ENCODE measurements around the gene DLG5.

Gene DLG5

DNA sequence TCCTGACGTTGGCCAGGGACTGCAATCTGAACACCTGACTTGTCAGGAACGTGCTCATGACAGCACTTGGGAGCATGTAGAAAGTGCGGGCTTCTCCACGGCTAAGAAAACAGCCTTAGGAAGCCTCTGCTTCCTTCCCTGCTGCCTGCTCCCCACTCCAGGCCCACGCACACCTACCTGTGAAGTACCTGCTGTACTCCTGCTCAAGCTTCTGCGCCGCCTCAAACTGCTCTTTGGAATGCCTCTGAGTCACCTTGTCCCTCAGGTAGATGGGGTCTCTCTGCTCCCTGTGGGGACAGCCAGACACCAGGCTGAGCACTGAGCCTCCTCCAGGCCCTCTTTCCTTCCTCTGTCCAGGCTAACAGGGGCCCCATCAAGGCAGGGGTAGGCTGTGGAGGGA lies 132.7 kb downstream of the DLG5 start:
- Histone ChIP-seq H3K9me2 (replicated peaks; ENCODE audit: low read depth, low read length) (no peaks in the 10 kb centered on the region), H4K20me1 (ENCODE audit: insufficient read depth, low read length, poor library complexity, severe bottlenecking) (no peaks in the 10 kb centered on the region), H3K9me3 (ENCODE audit: insufficient read depth, low read depth, low read length) (no peaks in the 10 kb centered on the region), H3K9ac (ENCODE audit: low read depth, low read length, poor library complexity, severe bottlenecking) (no peak overlapping the region), H3F3A (ENCODE audit: low read depth) (no peaks in the 10 kb centered on the region), H3K4me2 (ENCODE audit: low read depth, low read length, poor library complexity, severe bottlenecking) (no peak overlapping the region), H3K4me3 (ENCODE audit: low read length, poor library complexity, severe bottlenecking) (no peak overlapping the region), H2AFZ (ENCODE audit: low read length) (no peak overlapping the region), H3K4me1 (ENCODE audit: insufficient read depth, low read length, poor library complexity, severe bottlenecking) (no peaks in the 10 kb centered on the region), H3K36me3 (ENCODE audit: insufficient read depth, low read length) (peaks cover 59% of the 10 kb centered on the region; the same call in 1 of the 2 replicates), H3K79me2 (ENCODE audit: insufficient read depth, low read length) (no peaks in the 10 kb centered on the region), H3K27me3 (ENCODE audit: insufficient read depth, low read length, poor library complexity, severe bottlenecking) (no peaks in the 10 kb centered on the region)
- TF ChIP-seq EZH2phosphoT487 (IDR thresholded peaks at IDR 0.05; ENCODE audit: borderline replicate concordance): no peak
- TF ChIP-seq, protein P1, sequence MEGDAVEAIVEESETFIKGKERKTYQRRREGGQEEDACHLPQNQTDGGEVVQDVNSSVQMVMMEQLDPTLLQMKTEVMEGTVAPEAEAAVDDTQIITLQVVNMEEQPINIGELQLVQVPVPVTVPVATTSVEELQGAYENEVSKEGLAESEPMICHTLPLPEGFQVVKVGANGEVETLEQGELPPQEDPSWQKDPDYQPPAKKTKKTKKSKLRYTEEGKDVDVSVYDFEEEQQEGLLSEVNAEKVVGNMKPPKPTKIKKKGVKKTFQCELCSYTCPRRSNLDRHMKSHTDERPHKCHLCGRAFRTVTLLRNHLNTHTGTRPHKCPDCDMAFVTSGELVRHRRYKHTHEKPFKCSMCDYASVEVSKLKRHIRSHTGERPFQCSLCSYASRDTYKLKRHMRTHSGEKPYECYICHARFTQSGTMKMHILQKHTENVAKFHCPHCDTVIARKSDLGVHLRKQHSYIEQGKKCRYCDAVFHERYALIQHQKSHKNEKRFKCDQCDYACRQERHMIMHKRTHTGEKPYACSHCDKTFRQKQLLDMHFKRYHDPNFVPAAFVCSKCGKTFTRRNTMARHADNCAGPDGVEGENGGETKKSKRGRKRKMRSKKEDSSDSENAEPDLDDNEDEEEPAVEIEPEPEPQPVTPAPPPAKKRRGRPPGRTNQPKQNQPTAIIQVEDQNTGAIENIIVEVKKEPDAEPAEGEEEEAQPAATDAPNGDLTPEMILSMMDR (conservative IDR thresholded peaks at IDR 0.05; ENCODE audit: low read length): no peak

DNA sequence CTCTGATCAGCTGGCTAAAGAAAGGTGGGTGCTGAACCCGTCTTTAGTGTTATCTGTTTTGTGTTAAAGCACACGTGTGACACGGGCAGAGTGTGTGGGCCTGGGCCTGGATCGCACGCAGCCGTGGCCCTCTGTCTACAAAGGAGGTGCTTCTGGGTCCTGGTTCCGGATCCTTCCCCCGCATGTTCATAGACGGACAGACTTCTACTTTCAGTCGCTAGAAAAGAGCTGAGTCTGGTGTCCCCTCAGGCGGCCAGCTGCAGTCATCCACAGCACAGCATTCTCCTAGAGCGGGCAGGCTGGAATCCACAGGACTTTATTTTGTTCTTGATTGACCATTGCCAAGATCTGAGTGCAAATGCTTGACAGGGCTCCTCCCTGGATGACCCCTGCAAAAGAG lies 134.4 kb downstream of the DLG5 start:
- Histone ChIP-seq H2AFZ (ENCODE audit: low read length) (no peak overlapping the region), H3K9ac (ENCODE audit: low read depth, low read length, poor library complexity, severe bottlenecking) (no peak overlapping the region), H3K27me3 (ENCODE audit: insufficient read depth, low read length, poor library complexity, severe bottlenecking) (no peaks in the 10 kb centered on the region), H3K4me3 (ENCODE audit: low read length, poor library complexity, severe bottlenecking) (no peak overlapping the region), H3K9me2 (replicated peaks; ENCODE audit: low read depth, low read length) (no peaks in the 10 kb centered on the region), H3K9me3 (ENCODE audit: insufficient read depth, low read depth, low read length) (no peaks in the 10 kb centered on the region), H3K36me3 (ENCODE audit: insufficient read depth, low read length) (peaks cover 54% of the 10 kb centered on the region; the same call in 1 of the 2 replicates), H3K79me2 (ENCODE audit: insufficient read depth, low read length) (no peaks in the 10 kb centered on the region), H3F3A (ENCODE audit: low read depth) (no peaks in the 10 kb centered on the region), H4K20me1 (ENCODE audit: insufficient read depth, low read length, poor library complexity, severe bottlenecking) (no peaks in the 10 kb centered on the region), H3K4me1 (ENCODE audit: insufficient read depth, low read length, poor library complexity, severe bottlenecking) (no peaks in the 10 kb centered on the region), H3K4me2 (ENCODE audit: low read depth, low read length, poor library complexity, severe bottlenecking) (no peak overlapping the region)
- TF ChIP-seq, protein P1 (conservative IDR thresholded peaks at IDR 0.05; ENCODE audit: low read length): no peak
- no peak for TF ChIP-seq EZH2phosphoT487 (IDR thresholded peaks at IDR 0.05; ENCODE audit: borderline replicate concordance)

DNA sequence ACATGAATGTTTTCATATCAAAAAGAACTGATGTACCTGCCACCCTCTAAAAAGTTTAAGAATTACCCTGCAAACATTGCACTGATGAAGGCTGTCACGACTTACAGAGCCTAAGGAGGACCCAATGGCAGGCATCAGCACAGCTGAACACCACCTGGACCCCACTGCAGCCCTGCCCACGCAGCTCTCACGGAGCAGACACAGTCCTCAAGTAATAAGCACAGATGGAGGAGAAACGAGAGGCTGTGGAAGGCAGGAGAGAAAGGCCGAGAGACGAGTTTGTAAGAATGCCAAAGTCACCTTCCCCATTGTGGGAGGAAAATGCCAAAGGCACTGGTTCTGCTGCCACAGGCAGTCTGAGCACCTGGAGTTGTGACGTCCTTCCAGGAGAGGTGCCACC lies 135.0 kb downstream of the DLG5 start:
- H4K20me1 ChIP-seq (ENCODE audit: insufficient read depth, low read length, poor library complexity, severe bottlenecking): no peaks in the 10 kb centered on the region
- TF ChIP-seq, protein P1 (conservative IDR thresholded peaks at IDR 0.05; ENCODE audit: low read length): no peak
- no peak for TF ChIP-seq EZH2phosphoT487 (IDR thresholded peaks at IDR 0.05; ENCODE audit: borderline replicate concordance)
- H3K4me1 ChIP-seq (ENCODE audit: insufficient read depth, low read length, poor library complexity, severe bottlenecking): no peaks in the 10 kb centered on the region
- no peak overlapping the region for H2AFZ ChIP-seq (ENCODE audit: low read length)
- H3K36me3 ChIP-seq (ENCODE audit: insufficient read depth, low read length): peaks cover 48% of the 10 kb centered on the region; the same call in 1 of the 2 replicates
- H3K9me3 ChIP-seq (ENCODE audit: insufficient read depth, low read depth, low read length): no peaks in the 10 kb centered on the region
- H3K27me3 ChIP-seq (ENCODE audit: insufficient read depth, low read length, poor library complexity, severe bottlenecking): no peaks in the 10 kb centered on the region
- H3F3A ChIP-seq (ENCODE audit: low read depth): no peaks in the 10 kb centered on the region
- no peaks in the 10 kb centered on the region for H3K79me2 ChIP-seq (ENCODE audit: insufficient read depth, low read length)
- no peak overlapping the region for H3K4me3 ChIP-seq (ENCODE audit: low read length, poor library complexity, severe bottlenecking)
- no peaks in the 10 kb centered on the region for H3K9me2 ChIP-seq (replicated peaks; ENCODE audit: low read depth, low read length)
- no peak overlapping the region for H3K4me2 ChIP-seq (ENCODE audit: low read depth, low read length, poor library complexity, severe bottlenecking)
- H3K9ac ChIP-seq (ENCODE audit: low read depth, low read length, poor library complexity, severe bottlenecking): no peak overlapping the region

Measured in Loucy (cell line).